Panc1 (cell line): ENCODE data around the gene CKB. TPM values are rescaled to one million over a fixed set of nuclear protein-coding genes. Genes with fewer than 3 reads are reported as not detected.
A peak's percentile ranks its signal among the peaks of the same experiment; 100 is the strongest.

Experiments
- ATAC-seq: fragments of 200-7000 bp; cut with Tn5 transposase; 2 replicates; pipeline ENCODE4 v1.9.1; 2020; ENCODE audit warnings: mild to moderate bottlenecking, moderate library complexity
- BruUV-seq: library from RNA; stranded (reverse); fragments of 400-500 nt; replicated peaks from 2 replicates; lab custom pipeline; 2021; lab: Mats Ljungman, UMichigan
- CTCF ChIA-PET: fragments of 300-600 bp; sonication (Branson Sonifier 250); formaldehyde crosslinking; loops from one replicate; lab custom pipeline; 2022; ENCODE audit warnings: antibody characterized with exemption; lab: Charles Lee
- POLR2A ChIA-PET: fragments of 300-600 bp; sonication (Branson Sonifier 250); formaldehyde crosslinking; loops from one replicate; lab custom pipeline; 2022; ENCODE audit warnings: antibody characterized with exemption; lab: Charles Lee
- DNase-seq: peaks from one replicate; pipeline ENCODE4 v3.0.0-alpha.2; 2010; ENCODE audit warnings: low read depth, low spot score
- H3K27ac ChIP-seq: 2 replicates; pipeline ENCODE4 v1.5.1; 2011; ENCODE audit warnings: mild to moderate bottlenecking, low read length, inconsistent platforms
- H3K27me3 ChIP-seq: fragments of 200-500 bp; sonication (Bioruptor generic); 2 replicates; pipeline ENCODE4 v1.6.0; 2014; ENCODE audit warnings: low read length, inconsistent platforms; ENCODE audit not compliant: control insufficient read depth, insufficient read depth
- H3K36me3 ChIP-seq: fragments of 200-500 bp; sonication (Bioruptor generic); 2 replicates; pipeline ENCODE4 v1.5.1; 2014; ENCODE audit warnings: inconsistent platforms, mild to moderate bottlenecking, low read length, moderate library complexity; ENCODE audit not compliant: control insufficient read depth, insufficient read depth
- H3K4me1 ChIP-seq: 2 replicates; pipeline ENCODE4 v1.5.1; 2011; ENCODE audit warnings: inconsistent platforms, mild to moderate bottlenecking, low read length, moderate library complexity; ENCODE audit not compliant: control insufficient read depth, insufficient read depth
- H3K4me3 ChIP-seq, 2 experiments: 2 replicates each; pipeline ENCODE4 v1.5.1; 2011 to 2012; ENCODE audit warnings: low read depth in 2 of 2, low read length in 2 of 2, mild to moderate bottlenecking in 2 of 2, inconsistent platforms in 1 of 2, moderate library complexity in 1 of 2
- H3K9me3 ChIP-seq: fragments of 200-500 bp; sonication (Bioruptor generic); 2 replicates; pipeline ENCODE4 v1.5.1; 2014; ENCODE audit warnings: low read depth, mild to moderate bottlenecking, inconsistent platforms, low read length, moderate library complexity; ENCODE audit not compliant: control insufficient read depth, insufficient read depth
- CTCF ChIP-seq: fragments of 450-650 bp; IDR thresholded peaks from 2 replicates; pipeline ENCODE4 v1.5.1; 2017; ENCODE audit warnings: mild to moderate bottlenecking
- POLR2AphosphoS5 ChIP-seq: IDR thresholded peaks from 2 replicates; pipeline ENCODE4 v1.6.1; 2012; ENCODE audit warnings: mild to moderate bottlenecking, low read depth, low read length, moderate library complexity
- REST ChIP-seq, 2 experiments: IDR thresholded peaks; 2 replicates each; pipeline ENCODE4 v1.6.1; 2011 to 2012; ENCODE audit warnings: low read depth in 2 of 2, control low read depth in 1 of 2, low read length in 1 of 2, mild to moderate bottlenecking in 1 of 2, moderate library complexity in 1 of 2; ENCODE audit not compliant: insufficient read depth in 1 of 2
- SIN3A ChIP-seq: IDR thresholded peaks from 2 replicates; pipeline ENCODE4 v1.6.1; 2012; ENCODE audit warnings: low read depth, mild to moderate bottlenecking, low read length, moderate library complexity, borderline replicate concordance; ENCODE audit not compliant: insufficient read depth
- TCF7L2 ChIP-seq: IDR thresholded peaks from 2 replicates; pipeline ENCODE4 v1.6.1; 2011; ENCODE audit warnings: mild to moderate bottlenecking, low read depth, low read length, inconsistent platforms
- in situ Hi-C: cut with HindIII; loops from 2 replicates; pipeline ENCODE4 v1.10.0; 2016; ENCODE audit warnings: low sequenced_read_pairs, low pct_unique_long_range_greater_than_20kb
- intact Hi-C: fragments of 100-400 bp; cut with micrococcal nuclease; formaldehyde crosslinking; loops from one replicate; pipeline ENCODE4 v1.10.0; 2022; ENCODE audit not compliant: unreplicated experiment
- total RNA-seq: library from RNA; stranded (reverse); gene quantifications from one replicate; pipeline ENCODE4 v1.2.1, GENCODE V29; 2021; ENCODE audit not compliant: unreplicated experiment

The CKB gene
- total RNA-seq, 1 experiment from 2014 or later, result 436 TPM

GRCh38 chr14:103542605-103543088 lies 20.0 kb upstream of the CKB start:
- Histone ChIP-seq H3K4me1 (peaks cover 49% of the 10 kb centered on the region), H3K27me3 (no peaks in the 10 kb centered on the region), H3K9me3 (no peaks in the 10 kb centered on the region), H3K4me3 (no peak overlapping the region), H3K27ac (peak overlapping the region; percentile 80), H3K36me3 (no peaks in the 10 kb centered on the region)
- BruUV-seq, result no TSS peak
- POLR2A ChIA-PET, result no interaction called here
- DNase-seq (no peak), ATAC-seq (peak; percentile 43)
- TF ChIP-seq TCF7L2 (no peak), POLR2AphosphoS5 (no peak)
- intact Hi-C loops, result no loop called here
- in situ Hi-C loops, result no loop called here
- CTCF ChIA-PET, result interaction anchor here (0.7 kb wide), 1 partner anchor 60 kb away, joined by 11 read pairs; no protein-coding TSS in a partner anchor

GRCh38 chr14:103541709-103542604 lies 19.3 kb upstream of the CKB start:
- H3K27me3 ChIP-seq, result no peaks in the 10 kb centered on the region
- POLR2A ChIA-PET, result interaction anchor here (0.7 kb wide), 1 partner anchor 15 kb away, joined by 5 read pairs; no protein-coding TSS in a partner anchor
- H3K4me3 ChIP-seq, result no peak overlapping the region
- in situ Hi-C loops, result no loop called here
- no peaks in the 10 kb centered on the region for H3K9me3 ChIP-seq
- CTCF ChIA-PET, result interaction anchor here (0.7 kb wide), 1 partner anchor 59 kb away, joined by 11 read pairs; no protein-coding TSS in a partner anchor
- intact Hi-C loops, result no loop called here
- BruUV-seq, result no TSS peak
- no peak for DNase-seq
- H3K36me3 ChIP-seq, result no peaks in the 10 kb centered on the region
- TF ChIP-seq CTCF (0 out of 2 replicates have a peak, but pooled peaks have one; percentile 9), POLR2AphosphoS5 (no peak)
- peak; percentile 39 for ATAC-seq
- H3K27ac ChIP-seq, result peak overlapping the region; percentile 80
- H3K4me1 ChIP-seq, result peaks cover 56% of the 10 kb centered on the region

GRCh38 chr14:103540821-103541708 lies 18.4 kb upstream of the CKB start:
- no TSS peak for BruUV-seq
- in situ Hi-C loops, result no loop called here
- ChIA-PET POLR2A (interaction anchor here (0.7 to 1.5 kb wide), 2 partner anchors 11 to 16 kb away, joined by 3 to 5 read pairs; no protein-coding TSS in a partner anchor), CTCF (no interaction called here)
- ATAC-seq (no peak), DNase-seq (no peak)
- no peaks in the 10 kb centered on the region for H3K27me3 ChIP-seq
- peaks cover 56% of the 10 kb centered on the region for H3K4me1 ChIP-seq
- H3K36me3 ChIP-seq, result no peaks in the 10 kb centered on the region
- H3K4me3 ChIP-seq, result no peak overlapping the region
- intact Hi-C loops, result no loop called here
- no peak for TF ChIP-seq SIN3A
- no peak for TF ChIP-seq REST (IDR thresholded peaks at IDR 0.05; ENCODE audit: insufficient read depth in 1 of 2, low read depth in 2 of 2, low read length in 1 of 2)
- TF ChIP-seq TCF7L2, result no peak
- TF ChIP-seq POLR2AphosphoS5, result no peak
- TF ChIP-seq CTCF, result no peak
- H3K27ac ChIP-seq, result peak overlapping the region; percentile 80
- H3K9me3 ChIP-seq, result no peaks in the 10 kb centered on the region
